ENCODE data around the gene CSF1R. TPM values are rescaled to one million over a fixed set of nuclear protein-coding genes. Genes with fewer than 3 reads are reported as not detected.

The CSF1R gene
- total and polyA plus RNA-seq, 2 of the 8 experiments (the other 6 are each of a cell fraction or from before 2014, with no cell fraction given): 0.12 TPM; not detected in 1

DNA sequence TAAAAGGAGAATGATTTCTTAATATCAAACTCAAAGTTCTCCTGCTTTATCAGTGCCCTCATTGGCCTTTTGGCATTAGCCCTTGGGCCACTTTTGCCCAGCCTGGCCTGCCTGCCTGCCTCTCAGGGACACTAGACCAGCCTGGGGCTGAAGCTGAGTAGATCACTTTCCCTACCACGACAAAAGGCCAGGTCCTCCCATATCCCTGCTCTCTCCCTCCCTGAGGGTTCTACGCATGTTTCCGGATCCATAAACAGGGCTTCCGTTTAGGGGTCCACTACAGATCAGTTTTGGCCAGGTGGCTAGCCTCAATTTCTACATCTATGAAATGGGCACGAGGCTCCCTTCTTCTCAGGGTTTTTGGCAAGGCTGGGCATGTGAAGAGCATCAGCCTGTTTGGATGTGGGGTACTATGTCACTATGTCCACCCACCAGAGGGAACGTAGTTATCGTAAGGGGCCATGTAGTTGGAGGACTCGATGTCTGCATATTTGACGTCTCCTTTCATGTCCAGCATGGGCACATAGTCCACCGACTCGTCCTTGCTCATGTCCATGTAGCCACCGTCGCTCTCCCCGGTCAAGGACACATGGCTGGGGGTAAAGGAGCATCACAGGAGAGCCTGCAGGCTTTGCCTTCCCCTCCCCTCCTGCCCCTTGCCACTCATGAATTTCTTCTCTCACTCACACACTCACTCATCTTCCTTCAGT lies 35.2 kb upstream of the CSF1R start (continued):
- no peak for TF ChIP-seq GTF2F1 (IDR thresholded peaks at IDR 0.05; ENCODE audit: borderline replicate concordance, low read depth, low read length)
- TF ChIP-seq BACH1 (IDR thresholded peaks at IDR 0.05; ENCODE audit: low read length): no peak
- TF ChIP-seq KDM1A (IDR thresholded peaks at IDR 0.05; ENCODE audit: borderline replicate concordance, low read length): no peak
- TF ChIP-seq SP4 (IDR thresholded peaks at IDR 0.05; ENCODE audit: low read length): no peak
